Glutamatergic neuron (in vitro differentiated cells): Measurements from ENCODE around the gene RFXAP. TPM values are rescaled to one million over a fixed set of nuclear protein-coding genes. Genes with fewer than 3 reads are reported as not detected.

Source experiments
- DNase-seq: peaks from one replicate; pipeline ENCODE4 v3.0.0; 2022
- H3K27ac Mint-ChIP-seq: one replicate; pipeline ENCODE4 v1.8.0; 2020; ENCODE audit warnings: mild to moderate bottlenecking, mixed read lengths, inconsistent platforms; ENCODE audit not compliant: unreplicated experiment
- H3K27me3 Mint-ChIP-seq: one replicate; pipeline ENCODE4 v1.8.0; 2020; ENCODE audit warnings: mild to moderate bottlenecking, moderate library complexity, mixed read lengths, inconsistent platforms; ENCODE audit not compliant: unreplicated experiment
- H3K36me3 Mint-ChIP-seq: one replicate; pipeline ENCODE4 v1.8.0; 2020; ENCODE audit warnings: mild to moderate bottlenecking, mixed read lengths, inconsistent platforms; ENCODE audit not compliant: unreplicated experiment
- H3K4me1 Mint-ChIP-seq: one replicate; pipeline ENCODE4 v1.8.0; 2020; ENCODE audit warnings: mild to moderate bottlenecking, low read depth, mixed read lengths, inconsistent platforms; ENCODE audit not compliant: unreplicated experiment
- H3K4me3 Mint-ChIP-seq: one replicate; pipeline ENCODE4 v1.8.0; 2020; ENCODE audit warnings: mild to moderate bottlenecking, mixed read lengths, inconsistent platforms; ENCODE audit not compliant: unreplicated experiment
- H3K9me3 Mint-ChIP-seq: one replicate; pipeline ENCODE4 v1.8.0; 2020; ENCODE audit warnings: mild to moderate bottlenecking, moderate library complexity, mixed read lengths, inconsistent platforms; ENCODE audit not compliant: unreplicated experiment
- total RNA-seq: library from RNA; stranded (reverse); fragmentation: NEBNext Ultra II Directional; extraction: Animal tissue kit (Norgen Biotek cat#: 25700); gene quantifications from one replicate; pipeline ENCODE4 v1.2.1, GENCODE V29; 2021; ENCODE audit not compliant: unreplicated experiment
- TF ChIP-seq, protein P1 (sequence below): fragments of 200-600 bp; sonication (generic); IDR thresholded peaks from one replicate; pipeline ENCODE4 v1.5.0; 2021; ENCODE audit not compliant: partially characterized antibody, unreplicated experiment

RFXAP gene
- total RNA-seq, 1 donor from 2014 or later, result 4.8 TPM

DNA sequence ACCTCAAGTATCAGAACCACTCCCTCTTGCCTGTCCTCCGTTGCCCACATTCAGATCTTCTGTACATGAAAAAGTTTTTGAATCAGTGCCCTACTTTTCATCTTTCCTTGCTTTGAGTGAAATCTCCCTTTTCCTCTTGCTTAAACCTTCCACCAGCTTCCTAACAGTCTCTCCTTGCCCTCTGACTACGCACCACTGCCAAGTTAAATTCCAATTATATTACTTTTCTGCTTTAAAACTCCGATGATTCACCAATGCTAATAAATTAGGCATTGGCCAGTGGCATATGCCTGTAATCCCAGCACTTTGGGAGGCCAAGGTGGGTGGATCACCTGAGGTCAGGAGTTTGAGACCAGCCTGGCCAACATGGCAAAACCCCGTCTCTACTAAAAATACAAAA, 30.7 kb upstream of the RFXAP start:
- H3K27ac Mint-ChIP-seq, result no peak overlapping the region
- TF ChIP-seq, protein P1, sequence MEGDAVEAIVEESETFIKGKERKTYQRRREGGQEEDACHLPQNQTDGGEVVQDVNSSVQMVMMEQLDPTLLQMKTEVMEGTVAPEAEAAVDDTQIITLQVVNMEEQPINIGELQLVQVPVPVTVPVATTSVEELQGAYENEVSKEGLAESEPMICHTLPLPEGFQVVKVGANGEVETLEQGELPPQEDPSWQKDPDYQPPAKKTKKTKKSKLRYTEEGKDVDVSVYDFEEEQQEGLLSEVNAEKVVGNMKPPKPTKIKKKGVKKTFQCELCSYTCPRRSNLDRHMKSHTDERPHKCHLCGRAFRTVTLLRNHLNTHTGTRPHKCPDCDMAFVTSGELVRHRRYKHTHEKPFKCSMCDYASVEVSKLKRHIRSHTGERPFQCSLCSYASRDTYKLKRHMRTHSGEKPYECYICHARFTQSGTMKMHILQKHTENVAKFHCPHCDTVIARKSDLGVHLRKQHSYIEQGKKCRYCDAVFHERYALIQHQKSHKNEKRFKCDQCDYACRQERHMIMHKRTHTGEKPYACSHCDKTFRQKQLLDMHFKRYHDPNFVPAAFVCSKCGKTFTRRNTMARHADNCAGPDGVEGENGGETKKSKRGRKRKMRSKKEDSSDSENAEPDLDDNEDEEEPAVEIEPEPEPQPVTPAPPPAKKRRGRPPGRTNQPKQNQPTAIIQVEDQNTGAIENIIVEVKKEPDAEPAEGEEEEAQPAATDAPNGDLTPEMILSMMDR, result no peak
- H3K4me3 Mint-ChIP-seq, result no peak overlapping the region
- no peaks in the 10 kb centered on the region for H3K36me3 Mint-ChIP-seq
- peaks cover 8% of the 10 kb centered on the region for H3K4me1 Mint-ChIP-seq
- H3K27me3 Mint-ChIP-seq, result no peaks in the 10 kb centered on the region
- no peak for DNase-seq
- peaks cover 3% of the 10 kb centered on the region for H3K9me3 Mint-ChIP-seq

DNA sequence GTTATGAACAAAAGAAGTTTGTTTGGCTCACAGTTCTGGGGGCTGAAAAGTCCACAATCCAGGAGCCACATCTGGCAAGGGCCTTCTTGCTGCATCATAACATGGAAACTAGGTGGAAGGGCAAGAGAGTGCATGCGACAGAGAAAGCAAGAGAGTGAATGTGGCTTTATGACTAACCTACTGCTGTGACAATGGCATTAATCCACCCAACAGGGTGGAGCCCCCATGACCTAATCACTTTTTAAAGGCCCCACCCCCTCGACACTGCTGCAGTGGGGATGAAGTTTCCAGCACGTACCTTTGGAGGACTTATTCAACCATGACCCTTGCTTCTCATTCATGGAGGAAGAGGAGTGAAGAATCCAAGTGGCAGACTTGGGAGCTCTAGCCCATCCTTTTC, 30.0 kb upstream of the RFXAP start:
- Mint-ChIP-seq H3K4me1 (peaks cover 8% of the 10 kb centered on the region), H3K9me3 (peaks cover 3% of the 10 kb centered on the region)

DNA sequence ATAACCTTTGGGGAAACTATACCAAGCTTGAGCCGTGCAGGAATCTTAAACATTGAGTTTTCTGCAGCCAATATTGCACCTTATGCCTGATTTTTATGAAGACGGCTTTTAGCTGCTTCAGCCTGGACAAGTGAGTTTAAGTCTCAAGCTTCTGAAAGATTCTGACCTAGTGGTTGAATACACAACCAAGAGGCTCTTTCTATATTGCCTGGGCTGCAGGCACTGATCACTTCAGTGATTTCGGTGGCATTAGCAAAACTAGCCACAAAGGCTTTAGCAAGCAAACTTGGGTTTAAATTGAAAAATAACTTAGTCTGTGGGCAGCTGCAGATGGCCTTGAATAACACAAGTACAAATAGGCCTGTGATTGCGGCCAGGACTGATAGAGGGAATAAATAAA, 29.3 kb upstream of the RFXAP start:
- no peak for DNase-seq
- TF ChIP-seq, protein P1, result no peak
- Mint-ChIP-seq H3K36me3 (no peaks in the 10 kb centered on the region), H3K9me3 (peaks cover 3% of the 10 kb centered on the region), H3K4me3 (no peak overlapping the region), H3K27me3 (no peaks in the 10 kb centered on the region), H3K27ac (no peak overlapping the region), H3K4me1 (peaks cover 8% of the 10 kb centered on the region)

More for the DNA sequence above, 30.0 kb upstream of the RFXAP start:
- TF ChIP-seq, protein P1, result no peak
- DNase-seq, result no peak
- Mint-ChIP-seq H3K27me3 (no peaks in the 10 kb centered on the region), H3K36me3 (no peaks in the 10 kb centered on the region), H3K4me3 (no peak overlapping the region), H3K27ac (no peak overlapping the region)

DNA sequence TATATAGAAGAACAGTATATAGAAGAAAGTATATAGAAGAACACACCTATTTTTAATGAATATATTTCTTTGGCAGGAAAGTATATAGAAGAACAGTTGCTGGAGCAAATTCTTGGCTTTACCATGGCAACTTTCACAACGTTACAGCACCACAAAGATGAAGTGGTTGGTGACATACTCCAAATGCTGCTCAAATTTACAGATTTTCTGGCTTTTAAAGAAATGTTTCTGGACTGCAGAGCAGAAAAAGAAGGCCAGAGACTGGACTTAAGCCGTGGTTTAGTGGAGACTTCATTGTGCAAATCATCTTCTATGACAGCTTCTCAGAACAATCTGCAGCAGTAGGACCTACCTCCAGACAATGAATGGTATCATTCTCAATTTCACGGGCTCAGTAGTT, 24.3 kb upstream of the RFXAP start:
- peaks cover 1% of the 10 kb centered on the region for H3K27me3 Mint-ChIP-seq
- DNase-seq, result no peak
- no peaks in the 10 kb centered on the region for H3K36me3 Mint-ChIP-seq
- H3K9me3 Mint-ChIP-seq, result no peaks in the 10 kb centered on the region
- TF ChIP-seq, protein P1, result no peak
- no peak overlapping the region for H3K4me3 Mint-ChIP-seq
- H3K27ac Mint-ChIP-seq, result no peak overlapping the region
- no peaks in the 10 kb centered on the region for H3K4me1 Mint-ChIP-seq

DNA sequence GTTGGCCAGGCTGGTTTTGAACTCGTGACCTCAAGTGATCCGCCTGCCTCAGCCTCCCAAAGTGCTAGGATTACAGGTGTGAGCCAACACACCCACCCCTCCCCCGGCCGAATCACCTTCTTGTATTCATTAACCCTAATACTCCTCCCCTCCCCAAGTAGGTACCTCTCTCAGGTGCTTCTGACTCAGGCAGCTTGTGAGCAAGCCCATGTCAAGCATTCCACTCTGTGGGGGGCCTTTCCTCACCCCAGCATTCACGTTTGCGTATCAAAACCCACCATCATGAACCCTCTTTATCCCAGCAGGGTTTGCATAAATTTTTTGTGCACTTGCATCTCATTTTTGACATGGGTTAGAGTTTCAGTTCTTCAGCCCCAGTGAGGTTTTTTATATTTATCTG, 23.6 kb upstream of the RFXAP start:
- Mint-ChIP-seq H3K4me1 (no peaks in the 10 kb centered on the region), H3K4me3 (no peak overlapping the region), H3K27me3 (peaks cover 3% of the 10 kb centered on the region), H3K36me3 (no peaks in the 10 kb centered on the region), H3K27ac (no peak overlapping the region), H3K9me3 (no peaks in the 10 kb centered on the region)
- no peak for DNase-seq
- TF ChIP-seq, protein P1, result no peak
